PC-9 (cell line): ENCODE results near the gene LAMC1. TPM values are rescaled to one million over a fixed set of nuclear protein-coding genes. Genes with fewer than 3 reads are reported as not detected.

Experiments used
- BruUV-seq: library from RNA; stranded (reverse); fragments of 400-500 nt; replicated peaks from 2 replicates; lab custom pipeline; 2021; lab: Mats Ljungman, UMichigan
- CTCF ChIA-PET: fragments of 300-600 bp; sonication (Branson Sonifier 250); formaldehyde crosslinking; loops from one replicate; lab custom pipeline; 2022; ENCODE audit warnings: antibody characterized with exemption; lab: Charles Lee
- POLR2A ChIA-PET: fragments of 300-600 bp; sonication (Branson Sonifier 250); formaldehyde crosslinking; loops from one replicate; lab custom pipeline; 2022; ENCODE audit warnings: antibody characterized with exemption; ENCODE audit not compliant: unreplicated experiment; lab: Charles Lee
- DNase-seq, 2 experiments: peaks; one replicate each; pipeline versions ENCODE4 v3.0.0 to v3.0.0-alpha.2; 2015 to 2022; ENCODE audit warnings: mixed read lengths in 1 of 2
- H2AFZ ChIP-seq: fragments of 200-600 bp; sonication (generic); 2 replicates; pipeline ENCODE4 v1.8.1; 2017; ENCODE audit warnings: antibody characterized with exemption
- H3F3A ChIP-seq: fragments of 200-600 bp; sonication (generic); 2 replicates; pipeline ENCODE4 v1.8.1; 2017; ENCODE audit warnings: antibody characterized with exemption, mild to moderate bottlenecking, low read depth; ENCODE audit not compliant: insufficient read depth
- H3K27ac ChIP-seq: fragments of 200-600 bp; sonication (generic); 2 replicates; pipeline ENCODE4 v1.6.1; 2016; ENCODE audit warnings: mixed run types
- H3K27me3 ChIP-seq: fragments of 200-600 bp; sonication (generic); 2 replicates; pipeline ENCODE4 v1.6.1; 2016; ENCODE audit warnings: low read depth, mixed run types; ENCODE audit not compliant: insufficient read depth
- H3K36me3 ChIP-seq: fragments of 200-600 bp; sonication (generic); 2 replicates; pipeline ENCODE4 v1.6.1; 2016; ENCODE audit warnings: low read depth, mixed run types
- H3K4me1 ChIP-seq: fragments of 200-600 bp; sonication (generic); replicated peaks from 2 replicates; pipeline ENCODE4 v1.6.1; 2016; ENCODE audit warnings: mixed run types; ENCODE audit not compliant: insufficient read depth
- H3K4me2 ChIP-seq: fragments of 200-600 bp; sonication (generic); 2 replicates; pipeline ENCODE4 v1.6.1; 2017; ENCODE audit warnings: mixed run types
- H3K4me3 ChIP-seq: fragments of 200-600 bp; sonication (generic); 2 replicates; pipeline ENCODE4 v1.6.1; 2016; ENCODE audit warnings: mixed run types
- H3K79me2 ChIP-seq: fragments of 200-600 bp; sonication (generic); 2 replicates; pipeline ENCODE4 v1.6.1; 2017; ENCODE audit warnings: low read depth, mixed run types
- H3K9me2 ChIP-seq: fragments of 200-600 bp; sonication (generic); 2 replicates; pipeline ENCODE4 v1.8.1; 2017; ENCODE audit warnings: mild to moderate bottlenecking; ENCODE audit not compliant: insufficient read depth
- H3K9me3 ChIP-seq: fragments of 200-600 bp; sonication (generic); 2 replicates; pipeline ENCODE4 v1.8.1; 2016; ENCODE audit warnings: low read depth; ENCODE audit not compliant: insufficient read depth
- H4K20me1 ChIP-seq: fragments of 200-600 bp; sonication (generic); 2 replicates; pipeline ENCODE4 v1.8.1; 2017; ENCODE audit not compliant: insufficient read depth
- CTCF ChIP-seq: fragments of 200-600 bp; sonication (generic); conservative IDR thresholded peaks from 2 replicates; pipeline ENCODE4 v1.6.1; 2017; ENCODE audit warnings: mixed run types, antibody characterized with exemption, mild to moderate bottlenecking, moderate library complexity
- EZH2 ChIP-seq: fragments of 200-600 bp; sonication (generic); IDR thresholded peaks from 2 replicates; pipeline ENCODE4 v1.8.0; 2017; ENCODE audit warnings: antibody characterized with exemption, low read depth
- intact Hi-C: fragments of 100-400 bp; cut with micrococcal nuclease; formaldehyde crosslinking; loops from one replicate; pipeline ENCODE4 v1.10.0; 2022; ENCODE audit not compliant: unreplicated experiment
- total RNA-seq: library from RNA; stranded (reverse); gene quantifications from 2 replicates; pipeline ENCODE4 v1.2.3, GENCODE V29; 2021

Gene LAMC1
- total RNA-seq, 1 experiment from 2014 or later, result 95.5 TPM

- CTCF ChIA-PET, result interaction anchor here (0.8 kb wide), 1 partner anchor 165 kb away, joined by 3 read pairs; the partner anchor contains the start of gene LAMC2
These were observed 1.6 kb upstream of the LAMC1 start for GRCh38 chr1:183021405-183022201.

GRCh38 chr1:183022202-183023145, 746 bp upstream of the LAMC1 start:
- POLR2A ChIA-PET, result interaction anchor here (0.7 kb wide), 1 partner anchor 67 kb away, joined by 4 read pairs; no protein-coding TSS in a partner anchor
- H3K27me3 ChIP-seq, result no peaks in the 10 kb centered on the region
- peak overlapping the region; percentile 85 for H3K4me2 ChIP-seq
- CTCF ChIA-PET, result no interaction called here
- H3K27ac ChIP-seq, result peak overlapping the region; percentile 98
- H3F3A ChIP-seq, result peaks cover 34% of the 10 kb centered on the region
- BruUV-seq, result TSS peak; percentile 92
- H3K9me3 ChIP-seq, result no peaks in the 10 kb centered on the region
- H3K4me1 ChIP-seq, result peaks cover 54% of the 10 kb centered on the region
- DNase-seq, result peak; percentile 56 to 84
- peaks cover 47% of the 10 kb centered on the region for H3K79me2 ChIP-seq
- peaks cover 4% of the 10 kb centered on the region; the same call in 1 of the 2 replicates for H4K20me1 ChIP-seq
- no peaks in the 10 kb centered on the region for H3K9me2 ChIP-seq
- TF ChIP-seq EZH2, result no peak
- TF ChIP-seq CTCF, result no peak
- peak overlapping the region; percentile 86 for H2AFZ ChIP-seq
- H3K36me3 ChIP-seq, result no peaks in the 10 kb centered on the region
- H3K4me3 ChIP-seq, result peak overlapping the region; percentile 58
- intact Hi-C loops, result loop anchor here (1.0 to 10.0 kb wide), 7 partner anchors 54 to 600 kb away; partner anchors contain the start of genes DHX9 and SMG7

More at GRCh38 chr1:183021405-183022201, 1.6 kb upstream of the LAMC1 start:
- H3F3A ChIP-seq, result peaks cover 34% of the 10 kb centered on the region
- H3K27ac ChIP-seq, result peak overlapping the region; percentile 98
- no peaks in the 10 kb centered on the region for H3K36me3 ChIP-seq
- intact Hi-C loops, result loop anchor here (1.0 to 10.0 kb wide), 5 partner anchors 53 to 601 kb away; partner anchors contain the start of genes DHX9 and SMG7
- no peak for DNase-seq
- POLR2A ChIA-PET, result interaction anchor here (0.6 to 0.7 kb wide), 2 partner anchors 66 to 475 kb away, joined by 3 to 4 read pairs; no protein-coding TSS in a partner anchor
- peak overlapping the region; percentile 85 for H3K4me2 ChIP-seq
- TF ChIP-seq EZH2 (no peak), CTCF (no peak)
- H3K79me2 ChIP-seq, result peaks cover 39% of the 10 kb centered on the region
- peak overlapping the region; percentile 86 for H2AFZ ChIP-seq
- no peaks in the 10 kb centered on the region for H3K27me3 ChIP-seq
- H3K9me3 ChIP-seq, result no peaks in the 10 kb centered on the region
- H3K4me1 ChIP-seq, result peaks cover 45% of the 10 kb centered on the region
- H3K4me3 ChIP-seq, result peak overlapping the region; percentile 58
- H3K9me2 ChIP-seq, result no peaks in the 10 kb centered on the region
- peaks cover 4% of the 10 kb centered on the region; the same call in 1 of the 2 replicates for H4K20me1 ChIP-seq
- no TSS peak for BruUV-seq
